HEK293T (cell line): ENCODE results near the gene TSHR.

Experiments used
- BHLHE40 ChIP-seq: fragments of 450-650 bp; IDR thresholded peaks from 2 replicates; pipeline ENCODE4 v1.6.1; 2016; ENCODE audit warnings: mild to moderate bottlenecking, moderate library complexity, borderline replicate concordance
- FOXA1 ChIP-seq: fragments of 450-650 bp; IDR thresholded peaks from 2 replicates; pipeline ENCODE4 v1.6.1; 2016; ENCODE audit warnings: mild to moderate bottlenecking
- HDGF ChIP-seq: fragments of 450-650 bp; IDR thresholded peaks from 2 replicates; pipeline ENCODE4 v1.6.1; 2017; ENCODE audit warnings: antibody characterized with exemption, borderline replicate concordance
- NFRKB ChIP-seq: fragments of 450-650 bp; IDR thresholded peaks from 2 replicates; pipeline ENCODE4 v1.6.1; 2016; ENCODE audit warnings: mild to moderate bottlenecking, moderate library complexity
- SP1 ChIP-seq: fragments of 450-650 bp; IDR thresholded peaks from 2 replicates; pipeline ENCODE4 v1.6.1; 2017

- TF ChIP-seq SP1 (no peak), BHLHE40 (no peak), FOXA1 (no peak), HDGF (no peak), NFRKB (no peak)
Measured at GRCh38 chr14:80988735-80989429, 33.5 kb downstream of the TSHR start.
